GM13976 (cell line): Measurements from ENCODE around the gene SIGLEC7.

Experiments used
- DNase-seq: peaks from one replicate; pipeline ENCODE4 v3.0.0; 2012; ENCODE audit warnings: low spot score
- CTCF ChIP-seq: IDR thresholded peaks from 2 replicates; pipeline ENCODE4 v1.5.1; 2012; ENCODE audit warnings: borderline replicate concordance, mild to moderate bottlenecking; ENCODE audit not compliant: insufficient read depth; ENCODE audit errors: extremely low read depth, missing control alignments, control extremely low read depth
- in situ Hi-C: fragments of 300-500 bp; cut with MboI; formaldehyde crosslinking; loops from one replicate; pipeline ENCODE4 v1.12.0; 2022; ENCODE audit warnings: low sequenced_read_pairs, mixed read lengths, inconsistent platforms; ENCODE audit not compliant: unreplicated experiment

SIGLEC7 gene

GRCh38 chr19:51161266-51161665, 19.2 kb downstream of the SIGLEC7 start:
- in situ Hi-C loops, result loop anchor here (25.0 kb wide), 1 partner anchor 501 kb away; no protein-coding TSS in a partner anchor
- no peak for DNase-seq
- no peak for TF ChIP-seq CTCF

GRCh38 chr19:51161867-51162496, 19.9 kb downstream of the SIGLEC7 start:
- DNase-seq, result no peak
- in situ Hi-C loops, result loop anchor here (25.0 kb wide), 1 partner anchor 500 kb away; no protein-coding TSS in a partner anchor
- no peak for TF ChIP-seq CTCF

- no peak for TF ChIP-seq CTCF
- in situ Hi-C loops, result loop anchor here (25.0 kb wide), 1 partner anchor 499 kb away; no protein-coding TSS in a partner anchor
These were observed 21.2 kb downstream of the SIGLEC7 start for GRCh38 chr19:51163257-51163656.

GRCh38 chr19:51164215-51164614, 22.1 kb downstream of the SIGLEC7 start:
- no peak for TF ChIP-seq CTCF
- in situ Hi-C loops, result loop anchor here (25.0 kb wide), 1 partner anchor 498 kb away; no protein-coding TSS in a partner anchor
- no peak for DNase-seq

More at GRCh38 chr19:51163257-51163656, 21.2 kb downstream of the SIGLEC7 start:
- no peak for DNase-seq

- in situ Hi-C loops, result loop anchor here (25.0 kb wide), 1 partner anchor 495 kb away; no protein-coding TSS in a partner anchor
- peak; percentile 67 for DNase-seq
- TF ChIP-seq CTCF, result no peak
These were observed 24.9 kb downstream of the SIGLEC7 start for GRCh38 chr19:51166846-51167490.

GRCh38 chr19:51168564-51169282, 26.6 kb downstream of the SIGLEC7 start:
- in situ Hi-C loops, result loop anchor here (25.0 kb wide), 1 partner anchor 494 kb away; no protein-coding TSS in a partner anchor

More at GRCh38 chr19:51168564-51169282, 26.6 kb downstream of the SIGLEC7 start:
- no peak for DNase-seq
- TF ChIP-seq CTCF, result no peak
